ENCODE results near the gene KIAA0753.

The KIAA0753 gene

DNA sequence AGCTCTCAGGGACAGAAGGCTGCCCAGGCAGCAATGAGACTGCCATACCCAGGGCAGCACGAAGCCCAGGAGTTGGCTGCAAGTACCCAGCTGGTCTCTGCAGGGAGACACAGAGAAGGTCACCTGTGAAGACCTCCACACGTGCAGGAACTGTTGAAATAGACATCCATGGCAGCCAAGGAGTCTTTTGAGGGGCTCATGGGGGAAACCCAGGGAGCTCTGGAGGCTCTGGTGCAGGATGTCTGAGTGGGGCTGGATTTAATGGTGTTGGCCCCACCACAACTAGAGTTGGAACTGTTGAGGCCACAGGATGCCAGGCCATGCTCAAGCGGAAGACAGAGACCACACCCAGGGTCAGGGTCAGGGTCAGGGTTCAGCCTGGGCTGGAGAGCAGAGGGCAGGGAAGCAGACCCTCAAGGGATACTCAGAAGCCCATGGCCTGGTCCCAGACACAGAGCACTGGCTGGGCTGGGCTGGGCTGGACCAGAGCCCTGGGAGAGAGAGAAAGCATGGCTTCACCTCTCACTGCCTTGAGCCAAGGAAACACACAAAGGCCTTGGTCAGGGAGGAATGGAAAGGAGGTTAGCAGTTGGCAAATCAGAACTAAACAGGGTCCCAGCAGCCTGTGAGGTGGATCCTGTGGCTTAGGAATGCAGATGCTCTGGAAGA lies 105.5 kb downstream of the KIAA0753 start:
- no peaks in the 10 kb centered on the region for H3K4me1 ChIP-seq (ENCODE audit: control insufficient read depth, insufficient read depth, low read length, poor library complexity, severe bottlenecking)
- H3K9me3 ChIP-seq (ENCODE audit: control insufficient read depth, low read length): peaks cover 6% of the 10 kb centered on the region
- no peaks in the 10 kb centered on the region for H3K36me3 ChIP-seq (ENCODE audit: control insufficient read depth, insufficient read depth, low read length)
- H3K27ac ChIP-seq (ENCODE audit: low read depth, low read length, severe bottlenecking): no peak overlapping the region
- 87 to 92% methylated on average over 3 of the region's 3 CpGs for WGBS, 2 experiments (ENCODE audit: insufficient coverage in 2 of 2)
- no peak overlapping the region for H3K4me3 ChIP-seq (ENCODE audit: extremely low read depth, insufficient read depth, low read length, poor library complexity, severe bottlenecking)

- Histone ChIP-seq H3K4me1 (ENCODE audit: control insufficient read depth, insufficient read depth, low read length, poor library complexity, severe bottlenecking) (no peaks in the 10 kb centered on the region), H3K4me3 (ENCODE audit: extremely low read depth, insufficient read depth, low read length, poor library complexity, severe bottlenecking) (no peak overlapping the region), H3K9me3 (ENCODE audit: control insufficient read depth, low read length) (no peaks in the 10 kb centered on the region), H3K36me3 (ENCODE audit: control insufficient read depth, insufficient read depth, low read length) (no peaks in the 10 kb centered on the region), H3K27ac (ENCODE audit: low read depth, low read length, severe bottlenecking) (no peak overlapping the region)
- WGBS, 2 experiments (ENCODE audit: insufficient coverage in 2 of 2): 80 to 100% methylated on average over 3 to 5 of the region's 5 CpGs
Measured at GRCh38 chr17:6532441-6532885, 108.0 kb downstream of the KIAA0753 start.

DNA sequence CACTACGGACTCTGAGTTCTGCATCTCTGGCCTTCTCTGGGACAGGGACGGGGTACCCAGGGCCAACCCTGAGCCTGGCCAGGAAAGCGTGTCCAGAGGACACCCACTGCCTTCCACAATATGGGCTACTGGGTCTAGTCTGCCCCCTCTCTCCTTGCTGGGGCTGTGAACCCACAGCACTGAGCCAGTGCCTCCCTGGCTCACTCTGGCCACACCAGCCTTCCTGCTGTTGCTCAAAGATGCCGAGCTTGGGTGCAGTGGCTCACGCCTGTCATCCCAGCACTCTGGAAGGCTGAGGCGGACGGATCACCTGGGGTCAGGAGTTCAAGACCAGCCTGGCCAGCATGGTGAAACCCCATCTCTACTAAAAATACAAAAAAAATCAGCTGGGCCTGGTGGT lies 108.9 kb downstream of the KIAA0753 start:
- Histone ChIP-seq H3K9me3 (ENCODE audit: control insufficient read depth, low read length) (no peaks in the 10 kb centered on the region), H3K4me1 (ENCODE audit: control insufficient read depth, insufficient read depth, low read length, poor library complexity, severe bottlenecking) (no peaks in the 10 kb centered on the region), H3K36me3 (ENCODE audit: control insufficient read depth, insufficient read depth, low read length) (no peaks in the 10 kb centered on the region), H3K27ac (ENCODE audit: low read depth, low read length, severe bottlenecking) (no peak overlapping the region), H3K4me3 (ENCODE audit: extremely low read depth, insufficient read depth, low read length, poor library complexity, severe bottlenecking) (no peak overlapping the region)
- 87 to 91% methylated on average over 5 to 7 of the region's 7 CpGs for WGBS, 2 experiments (ENCODE audit: insufficient coverage in 2 of 2)

- Histone ChIP-seq H3K9me3 (ENCODE audit: control insufficient read depth, low read length) (no peaks in the 10 kb centered on the region), H3K27ac (ENCODE audit: low read depth, low read length, severe bottlenecking) (no peak overlapping the region), H3K4me1 (ENCODE audit: control insufficient read depth, insufficient read depth, low read length, poor library complexity, severe bottlenecking) (no peaks in the 10 kb centered on the region), H3K36me3 (ENCODE audit: control insufficient read depth, insufficient read depth, low read length) (no peaks in the 10 kb centered on the region), H3K4me3 (ENCODE audit: extremely low read depth, insufficient read depth, low read length, poor library complexity, severe bottlenecking) (no peak overlapping the region)
- WGBS, 2 experiments (ENCODE audit: insufficient coverage in 2 of 2): 80 to 92% methylated on average over 1 to 5 of the region's 5 CpGs
Measured at GRCh38 chr17:6530324-6530920, 110.1 kb downstream of the KIAA0753 start.

DNA sequence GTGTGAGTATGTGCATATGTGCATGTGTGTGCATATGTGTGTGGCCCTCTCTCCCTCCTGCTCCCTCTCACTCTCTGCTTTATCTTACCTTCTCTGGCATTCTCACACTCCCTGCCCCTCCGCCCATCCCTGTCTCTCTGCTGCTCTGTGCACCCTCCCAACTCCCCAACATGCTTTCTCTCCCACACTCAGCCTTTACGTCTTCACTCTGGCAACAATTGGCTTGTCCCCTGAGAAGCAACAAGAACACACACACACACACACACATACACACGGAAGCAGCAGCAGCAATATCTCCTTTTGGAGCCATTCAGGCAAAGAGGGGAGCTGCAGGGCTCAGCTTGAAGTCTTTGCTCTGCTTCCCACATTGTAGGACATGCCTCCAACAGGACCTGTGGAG lies 112.0 kb downstream of the KIAA0753 start:
- no peaks in the 10 kb centered on the region for H3K9me3 ChIP-seq (ENCODE audit: control insufficient read depth, low read length)
- 77 to 78% methylated on average over 3 of the region's 3 CpGs for WGBS, 2 experiments (ENCODE audit: insufficient coverage in 2 of 2)
- no peaks in the 10 kb centered on the region for H3K36me3 ChIP-seq (ENCODE audit: control insufficient read depth, insufficient read depth, low read length)
- H3K4me1 ChIP-seq (ENCODE audit: control insufficient read depth, insufficient read depth, low read length, poor library complexity, severe bottlenecking): no peaks in the 10 kb centered on the region
- H3K27ac ChIP-seq (ENCODE audit: low read depth, low read length, severe bottlenecking): no peak overlapping the region
- H3K4me3 ChIP-seq (ENCODE audit: extremely low read depth, insufficient read depth, low read length, poor library complexity, severe bottlenecking): no peak overlapping the region
